Measurements from ENCODE around the gene HSDL2.
"Not testable (repeated sequence)": the region's sequence is repeated elsewhere in the genome, so short reads cannot be mapped to it uniquely, and the experiment has no call there.

DNA sequence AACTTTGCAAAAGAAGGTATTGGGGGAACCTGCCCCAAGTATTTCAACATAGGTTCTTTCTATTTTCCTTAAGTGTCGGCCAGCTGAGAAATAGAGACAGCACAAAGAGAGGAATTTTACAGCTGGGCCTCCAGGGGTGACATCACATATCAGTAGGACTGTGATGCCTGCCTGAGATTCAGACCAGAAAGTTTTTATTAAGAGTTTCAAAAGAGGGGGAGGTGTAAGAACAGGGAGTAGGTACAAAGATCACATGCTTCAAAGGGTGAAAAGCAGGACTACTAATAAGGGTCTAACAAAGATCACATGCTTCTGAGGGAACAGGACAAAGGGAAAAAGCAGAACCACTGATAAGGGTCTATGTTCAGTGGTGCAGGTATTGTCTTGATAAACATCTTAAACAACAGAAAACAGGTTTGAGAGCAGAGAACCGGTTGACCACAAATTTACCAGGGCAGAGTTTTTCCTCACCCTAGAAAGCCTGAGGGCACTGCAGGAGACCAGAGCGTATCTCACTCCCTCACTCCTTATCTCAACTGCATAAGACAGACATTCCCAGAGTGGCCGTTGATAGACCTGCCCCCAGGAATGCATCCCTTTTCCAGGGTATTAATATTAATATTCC, 12.1 kb downstream of the HSDL2 start:
- TF ChIP-seq POLR2A (IDR thresholded peaks at IDR 0.05), result not testable (repeated sequence)
- TF ChIP-seq, protein P1, sequence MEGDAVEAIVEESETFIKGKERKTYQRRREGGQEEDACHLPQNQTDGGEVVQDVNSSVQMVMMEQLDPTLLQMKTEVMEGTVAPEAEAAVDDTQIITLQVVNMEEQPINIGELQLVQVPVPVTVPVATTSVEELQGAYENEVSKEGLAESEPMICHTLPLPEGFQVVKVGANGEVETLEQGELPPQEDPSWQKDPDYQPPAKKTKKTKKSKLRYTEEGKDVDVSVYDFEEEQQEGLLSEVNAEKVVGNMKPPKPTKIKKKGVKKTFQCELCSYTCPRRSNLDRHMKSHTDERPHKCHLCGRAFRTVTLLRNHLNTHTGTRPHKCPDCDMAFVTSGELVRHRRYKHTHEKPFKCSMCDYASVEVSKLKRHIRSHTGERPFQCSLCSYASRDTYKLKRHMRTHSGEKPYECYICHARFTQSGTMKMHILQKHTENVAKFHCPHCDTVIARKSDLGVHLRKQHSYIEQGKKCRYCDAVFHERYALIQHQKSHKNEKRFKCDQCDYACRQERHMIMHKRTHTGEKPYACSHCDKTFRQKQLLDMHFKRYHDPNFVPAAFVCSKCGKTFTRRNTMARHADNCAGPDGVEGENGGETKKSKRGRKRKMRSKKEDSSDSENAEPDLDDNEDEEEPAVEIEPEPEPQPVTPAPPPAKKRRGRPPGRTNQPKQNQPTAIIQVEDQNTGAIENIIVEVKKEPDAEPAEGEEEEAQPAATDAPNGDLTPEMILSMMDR (IDR thresholded peaks at IDR 0.05), result not testable (repeated sequence)
